ENCODE results near the gene CACNA1H. TPM values are rescaled to one million over a fixed set of nuclear protein-coding genes. Genes with fewer than 3 reads are reported as not detected.

The CACNA1H gene
- total and polyA plus RNA-seq, 2 donors (not counting 3 experiments of a cell fraction or from before 2014, with no cell fraction given): 0.03 TPM; not detected in 1

DNA sequence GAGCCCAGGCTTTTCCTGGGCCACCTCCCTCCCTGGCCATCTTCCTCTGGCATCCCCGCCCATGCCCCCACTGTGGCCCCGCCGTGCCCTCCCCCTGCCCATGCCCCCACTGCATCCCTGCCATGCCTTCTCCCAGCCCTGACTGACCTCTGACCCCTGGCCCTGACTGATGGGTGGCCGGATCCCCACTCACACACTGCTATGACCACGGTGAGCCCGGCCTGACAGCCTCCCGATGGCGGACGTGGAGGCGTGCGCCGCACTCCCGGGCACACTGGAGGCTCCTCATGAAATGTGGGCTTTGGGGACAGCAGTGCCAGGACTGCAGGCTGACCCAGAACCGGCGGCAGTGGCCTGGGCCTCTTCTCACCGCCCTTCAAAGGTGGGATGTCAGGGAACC is 46.2 kb upstream of the CACNA1H start:
- dilution Hi-C loops (cut with MboI; ENCODE audit: extremely low pct_ligation_motif_present, low sequenced_read_pairs) (no loop called here), intact Hi-C loops (cut with micrococcal nuclease) (loop anchor here (1.0 kb wide), 1 partner anchor 88 kb away; no protein-coding TSS in a partner anchor)
- no peaks in the 10 kb centered on the region for H3K36me3 ChIP-seq (ENCODE audit: control insufficient read depth in 2 of 2, extremely low read depth in 1 of 2, insufficient read depth in 2 of 2, low read length in 2 of 2)
- H3K27ac ChIP-seq (ENCODE audit: insufficient read depth, low read depth, low read length): no peak overlapping the region
- no peak for DNase-seq (ENCODE audit: low read depth, low spot score)
- POLR2A ChIA-PET: no interaction called here
- H3K4me1 ChIP-seq (ENCODE audit: control insufficient read depth, extremely low read depth, insufficient read depth, low read length): no peaks in the 10 kb centered on the region
- no peaks in the 10 kb centered on the region for H3K27me3 ChIP-seq (ENCODE audit: control insufficient read depth in 2 of 2, insufficient read depth in 2 of 2, low read length in 2 of 2)
- no peaks in the 10 kb centered on the region for H4K20me1 ChIP-seq (replicated peaks; ENCODE audit: control insufficient read depth, extremely low read depth, insufficient read depth, low read length)
- H3K9ac ChIP-seq (replicated peaks; ENCODE audit: extremely low read depth, insufficient read depth, low read length): no peak overlapping the region
- H3K9me3 ChIP-seq (replicated peaks; ENCODE audit: control insufficient read depth, insufficient read depth, low read length): no peaks in the 10 kb centered on the region
- CTCF ChIA-PET: no interaction called here
- no peaks in the 10 kb centered on the region for H3K9me1 ChIP-seq (replicated peaks; ENCODE audit: control insufficient read depth, extremely low read depth, insufficient read depth, low read length)
- no peak overlapping the region for H2AFZ ChIP-seq (ENCODE audit: low read depth, low read length)
- no peak for FAIRE-seq
- no peak overlapping the region for H3K4me3 ChIP-seq (replicated peaks in 1 of 3; ENCODE audit: insufficient read depth in 1 of 3, low read depth in 1 of 3, low read length in 3 of 3)
- H3K4me2 ChIP-seq (ENCODE audit: insufficient read depth, low read length): no peak overlapping the region
- no peak for TF ChIP-seq POLR2AphosphoS5 (IDR thresholded peaks at IDR 0.05; ENCODE audit: insufficient read depth, low read depth, low read length)
- TF ChIP-seq, protein P1, sequence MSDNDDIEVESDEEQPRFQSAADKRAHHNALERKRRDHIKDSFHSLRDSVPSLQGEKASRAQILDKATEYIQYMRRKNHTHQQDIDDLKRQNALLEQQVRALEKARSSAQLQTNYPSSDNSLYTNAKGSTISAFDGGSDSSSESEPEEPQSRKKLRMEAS (IDR thresholded peaks at IDR 0.05; ENCODE audit: insufficient read depth, insufficient read length): no peak
- TF ChIP-seq GATA2 (IDR thresholded peaks at IDR 0.05; ENCODE audit: insufficient read depth, insufficient read length, low read depth, low read length): no peak
- no peak for TF ChIP-seq FOS (IDR thresholded peaks at IDR 0.05; ENCODE audit: borderline replicate concordance, insufficient read depth, low read length)
- TF ChIP-seq MYC (IDR thresholded peaks at IDR 0.05; ENCODE audit: low read depth, low read length): no peak
- no peak for TF ChIP-seq JUN (IDR thresholded peaks at IDR 0.05; ENCODE audit: borderline replicate concordance, insufficient read depth, insufficient read length, low read depth)
- H3K79me2 ChIP-seq (ENCODE audit: control insufficient read depth, insufficient read depth, low read length): no peaks in the 10 kb centered on the region
- BruUV-seq (replicated peaks): no TSS peak

DNA sequence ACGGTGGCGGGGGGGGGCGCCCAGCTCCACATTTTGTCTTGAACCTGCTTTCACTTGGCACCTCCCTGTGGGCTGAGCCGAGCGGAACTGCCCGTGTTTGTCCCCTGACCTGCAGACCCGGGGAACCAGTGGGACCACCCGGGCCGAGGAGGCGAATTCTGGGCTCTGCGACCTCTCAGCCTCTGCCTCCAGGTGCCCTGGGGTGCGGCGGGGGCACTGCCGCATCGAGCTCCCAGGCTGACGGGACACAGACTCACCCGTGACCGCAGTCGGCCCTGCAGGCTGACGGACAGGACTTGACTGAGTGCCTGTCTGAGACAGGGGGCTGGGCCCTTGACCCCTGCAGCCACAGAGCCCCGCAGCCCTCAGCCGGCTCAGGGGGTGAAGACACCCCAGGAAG is 45.8 kb upstream of the CACNA1H start:
- Histone ChIP-seq H3K27me3 (ENCODE audit: control insufficient read depth in 2 of 2, insufficient read depth in 2 of 2, low read length in 2 of 2) (no peaks in the 10 kb centered on the region), H3K79me2 (ENCODE audit: control insufficient read depth, insufficient read depth, low read length) (no peaks in the 10 kb centered on the region), H3K27ac (ENCODE audit: insufficient read depth, low read depth, low read length) (no peak overlapping the region), H4K20me1 (replicated peaks; ENCODE audit: control insufficient read depth, extremely low read depth, insufficient read depth, low read length) (no peaks in the 10 kb centered on the region), H3K36me3 (ENCODE audit: control insufficient read depth in 2 of 2, extremely low read depth in 1 of 2, insufficient read depth in 2 of 2, low read length in 2 of 2) (no peaks in the 10 kb centered on the region), H3K4me2 (ENCODE audit: insufficient read depth, low read length) (no peak overlapping the region), H3K9ac (replicated peaks; ENCODE audit: extremely low read depth, insufficient read depth, low read length) (no peak overlapping the region), H3K9me3 (replicated peaks; ENCODE audit: control insufficient read depth, insufficient read depth, low read length) (no peaks in the 10 kb centered on the region), H3K4me3 (replicated peaks in 1 of 3; ENCODE audit: insufficient read depth in 1 of 3, low read depth in 1 of 3, low read length in 3 of 3) (no peak overlapping the region), H3K9me1 (replicated peaks; ENCODE audit: control insufficient read depth, extremely low read depth, insufficient read depth, low read length) (no peaks in the 10 kb centered on the region), H3K4me1 (ENCODE audit: control insufficient read depth, extremely low read depth, insufficient read depth, low read length) (no peaks in the 10 kb centered on the region), H2AFZ (ENCODE audit: low read depth, low read length) (no peak overlapping the region)
- ChIA-PET POLR2A (no interaction called here), CTCF (no interaction called here)
- TF ChIP-seq GATA2 (IDR thresholded peaks at IDR 0.05; ENCODE audit: insufficient read depth, insufficient read length, low read depth, low read length) (no peak), POLR2AphosphoS5 (IDR thresholded peaks at IDR 0.05; ENCODE audit: insufficient read depth, low read depth, low read length) (no peak), EZH2 (IDR thresholded peaks at IDR 0.05; ENCODE audit: borderline replicate concordance, low read depth, low read length, severe bottlenecking) (no peak), POLR2A (IDR thresholded peaks at IDR 0.05; ENCODE audit: low read depth, low read length) (no peak), FOS (IDR thresholded peaks at IDR 0.05; ENCODE audit: borderline replicate concordance, insufficient read depth, low read length) (no peak), JUN (IDR thresholded peaks at IDR 0.05; ENCODE audit: borderline replicate concordance, insufficient read depth, insufficient read length, low read depth) (no peak), MYC (IDR thresholded peaks at IDR 0.05; ENCODE audit: low read depth, low read length) (no peak)
- TF ChIP-seq, protein P2, sequence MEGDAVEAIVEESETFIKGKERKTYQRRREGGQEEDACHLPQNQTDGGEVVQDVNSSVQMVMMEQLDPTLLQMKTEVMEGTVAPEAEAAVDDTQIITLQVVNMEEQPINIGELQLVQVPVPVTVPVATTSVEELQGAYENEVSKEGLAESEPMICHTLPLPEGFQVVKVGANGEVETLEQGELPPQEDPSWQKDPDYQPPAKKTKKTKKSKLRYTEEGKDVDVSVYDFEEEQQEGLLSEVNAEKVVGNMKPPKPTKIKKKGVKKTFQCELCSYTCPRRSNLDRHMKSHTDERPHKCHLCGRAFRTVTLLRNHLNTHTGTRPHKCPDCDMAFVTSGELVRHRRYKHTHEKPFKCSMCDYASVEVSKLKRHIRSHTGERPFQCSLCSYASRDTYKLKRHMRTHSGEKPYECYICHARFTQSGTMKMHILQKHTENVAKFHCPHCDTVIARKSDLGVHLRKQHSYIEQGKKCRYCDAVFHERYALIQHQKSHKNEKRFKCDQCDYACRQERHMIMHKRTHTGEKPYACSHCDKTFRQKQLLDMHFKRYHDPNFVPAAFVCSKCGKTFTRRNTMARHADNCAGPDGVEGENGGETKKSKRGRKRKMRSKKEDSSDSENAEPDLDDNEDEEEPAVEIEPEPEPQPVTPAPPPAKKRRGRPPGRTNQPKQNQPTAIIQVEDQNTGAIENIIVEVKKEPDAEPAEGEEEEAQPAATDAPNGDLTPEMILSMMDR (IDR thresholded peaks at IDR 0.05; ENCODE audit: extremely low read depth in 1 of 2, insufficient read depth in 1 of 2, low read depth in 1 of 2, low read length in 2 of 2): no peak
- TF ChIP-seq, protein P1 (IDR thresholded peaks at IDR 0.05; ENCODE audit: insufficient read depth, insufficient read length): no peak
- dilution Hi-C loops (cut with MboI; ENCODE audit: extremely low pct_ligation_motif_present, low sequenced_read_pairs): no loop called here
- BruUV-seq (replicated peaks): no TSS peak
- intact Hi-C loops (cut with micrococcal nuclease): no loop called here
- FAIRE-seq (no peak), DNase-seq (ENCODE audit: low read depth, low spot score) (no peak)

Measured in endothelial cell of umbilical vein (primary cell).